Activated T-cell treated with anti-CD3 and anti-CD28 coated beads, Interleukin-2, amount 50 U/mL, for 4 hours (primary cell): Measurements from ENCODE around the gene RBBP4. TPM values are rescaled to one million over a fixed set of nuclear protein-coding genes. Genes with fewer than 3 reads are reported as not detected.

Experiments
- ATAC-seq, 2 donors: fragments of 200-7000 bp; cut with Tn5 transposase; one replicate each; pipeline ENCODE4 v1.10.0; 2021
- DNase-seq: peaks from one replicate; pipeline ENCODE4 v3.0.0-alpha.2; 2020
- H3K27me3 Mint-ChIP-seq: one replicate; pipeline ENCODE4 v1.8.0; 2021; ENCODE audit warnings: low read depth, mixed read lengths
- H3K36me3 Mint-ChIP-seq: one replicate; pipeline ENCODE4 v1.8.0; 2022; ENCODE audit warnings: mixed read lengths; ENCODE audit not compliant: insufficient read depth
- H3K4me1 Mint-ChIP-seq: one replicate; pipeline ENCODE4 v1.8.0; 2021; ENCODE audit warnings: low read depth, mixed read lengths
- H3K4me3 Mint-ChIP-seq: one replicate; pipeline ENCODE4 v1.8.0; 2021; ENCODE audit warnings: mild to moderate bottlenecking, moderate library complexity, mixed read lengths
- H3K9me3 Mint-ChIP-seq: one replicate; pipeline ENCODE4 v1.8.0; 2021; ENCODE audit warnings: mixed read lengths
- total RNA-seq, 3 donors: library from RNA; stranded (reverse); gene quantifications; one replicate each; pipeline ENCODE4 v1.2.1, GENCODE V29; 2021

RBBP4 gene
- total RNA-seq, 3 donors from 2014 or later, result 243 to 248 (median 243) TPM

GRCh38 chr1:32713081-32713480 lies 62.1 kb downstream of the RBBP4 start:
- DNase-seq (no peak), ATAC-seq (no peak)
- Mint-ChIP-seq H3K9me3 (no peaks in the 10 kb centered on the region), H3K4me1 (peaks cover 5% of the 10 kb centered on the region), H3K27me3 (peaks cover 4% of the 10 kb centered on the region), H3K36me3 (no peaks in the 10 kb centered on the region), H3K4me3 (no peak overlapping the region)

DNA sequence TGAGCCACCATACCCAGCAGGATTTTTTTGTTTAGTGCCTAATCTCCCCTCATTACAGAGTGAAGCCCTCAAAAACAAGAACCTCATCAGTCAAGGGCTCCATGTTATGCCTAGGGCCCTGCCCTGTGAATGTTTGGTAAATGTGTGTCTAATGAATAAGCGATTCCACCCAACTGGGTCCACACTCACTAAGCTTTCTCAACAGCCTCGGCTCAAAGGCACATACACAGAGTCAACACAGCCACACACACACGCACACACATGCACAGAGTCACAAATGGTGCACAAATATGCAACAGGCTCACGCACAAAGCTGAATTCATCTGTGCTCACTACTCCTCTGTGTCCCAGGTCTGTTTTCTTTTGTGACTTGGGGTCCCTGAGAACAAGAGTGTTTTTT lies 63.3 kb downstream of the RBBP4 start:
- peaks cover 5% of the 10 kb centered on the region for H3K27me3 Mint-ChIP-seq
- peaks cover 5% of the 10 kb centered on the region for H3K4me1 Mint-ChIP-seq
- ATAC-seq (no peak), DNase-seq (no peak)
- no peaks in the 10 kb centered on the region for H3K36me3 Mint-ChIP-seq
- H3K4me3 Mint-ChIP-seq, result no peak overlapping the region
- no peaks in the 10 kb centered on the region for H3K9me3 Mint-ChIP-seq

DNA sequence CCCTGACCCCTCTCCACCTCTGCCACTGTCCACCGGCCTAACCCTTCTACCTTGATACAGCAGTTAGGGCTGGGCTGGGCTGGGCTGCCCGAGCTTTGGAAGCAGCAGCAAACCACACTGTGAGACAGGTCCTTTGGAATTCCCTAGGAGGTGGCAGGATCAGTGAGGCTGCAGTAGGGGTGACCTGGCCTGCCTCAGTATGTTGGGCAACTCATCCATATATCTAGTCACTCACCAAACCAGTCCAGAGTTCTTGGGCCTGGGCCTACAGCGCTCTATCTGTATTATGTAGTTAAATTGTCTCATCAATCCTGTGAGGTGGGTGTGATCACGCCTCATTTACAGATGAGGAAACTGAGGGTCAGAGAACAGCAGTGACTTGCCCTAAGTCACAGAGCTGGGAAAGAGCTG lies 64.9 kb downstream of the RBBP4 start:
- DNase-seq, result no peak
- Mint-ChIP-seq H3K36me3 (no peaks in the 10 kb centered on the region), H3K9me3 (no peaks in the 10 kb centered on the region), H3K27me3 (peaks cover 5% of the 10 kb centered on the region), H3K4me1 (peaks cover 5% of the 10 kb centered on the region), H3K4me3 (no peak overlapping the region)
- no peak for ATAC-seq

DNA sequence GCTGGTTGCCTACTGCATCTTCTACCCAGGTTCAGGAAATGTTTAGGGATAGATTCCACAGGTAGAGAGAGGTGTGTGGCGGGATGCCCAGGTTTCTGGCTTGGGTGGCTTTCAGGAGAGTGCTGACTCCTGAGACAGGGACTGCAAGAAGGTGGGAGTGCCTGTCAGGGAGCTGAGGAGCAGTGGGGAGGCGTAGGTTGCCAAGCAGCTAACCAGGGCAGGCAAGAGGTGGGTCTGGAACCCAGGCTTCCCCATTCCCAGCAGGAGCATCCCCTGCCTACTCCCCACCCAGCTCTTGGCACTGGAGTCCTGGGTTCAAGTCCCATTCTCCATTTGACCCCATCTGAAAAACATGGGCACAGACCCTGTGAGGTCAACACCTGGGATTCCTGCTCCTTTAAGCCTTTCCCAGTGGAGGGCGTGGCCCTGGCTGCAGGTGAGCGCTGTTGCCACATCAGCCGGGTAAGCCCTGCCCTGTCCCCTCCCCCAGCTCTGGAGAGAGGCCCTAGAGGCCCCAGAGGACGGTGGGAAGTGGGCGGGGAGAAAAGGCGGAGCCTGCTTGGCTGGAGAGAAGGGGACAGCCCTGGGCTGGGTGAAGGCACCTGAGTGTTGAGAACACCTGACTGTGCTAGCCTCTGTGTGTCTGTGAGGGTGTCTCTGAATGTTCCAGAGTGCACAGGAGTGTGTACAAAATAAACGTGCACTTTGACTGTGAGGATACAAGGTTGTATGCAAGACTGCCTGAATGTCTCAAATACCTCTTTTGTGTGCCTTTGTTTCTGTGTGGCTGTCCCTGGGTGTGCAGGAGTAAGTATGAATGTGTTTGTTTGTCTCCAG lies 65.5 kb downstream of the RBBP4 start:
- peak in 1 of 2 donors; percentile 43 for ATAC-seq
- Mint-ChIP-seq H3K9me3 (no peaks in the 10 kb centered on the region), H3K4me3 (no peak overlapping the region), H3K4me1 (peaks cover 5% of the 10 kb centered on the region), H3K36me3 (no peaks in the 10 kb centered on the region), H3K27me3 (peaks cover 8% of the 10 kb centered on the region)
- DNase-seq, result no peak

DNA sequence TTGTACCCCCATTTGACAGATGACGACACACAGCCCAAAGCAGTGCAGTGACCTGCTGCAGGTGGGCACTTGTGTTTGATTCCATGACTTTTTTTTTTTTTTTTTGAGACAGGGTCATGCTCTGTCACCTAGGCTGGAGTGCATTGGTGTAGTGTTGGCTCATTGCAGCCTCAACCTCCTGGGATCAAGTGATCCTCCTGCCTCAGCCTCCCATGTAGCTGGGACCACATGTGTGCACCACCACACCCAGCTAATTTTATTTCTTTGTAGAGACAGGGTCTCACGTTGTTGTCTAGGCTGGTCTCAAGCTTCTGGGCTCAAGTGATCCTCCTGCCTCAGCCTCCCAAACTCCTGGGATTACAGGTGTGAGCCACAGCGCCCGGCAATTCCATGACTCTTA lies 66.5 kb downstream of the RBBP4 start:
- H3K4me3 Mint-ChIP-seq, result no peak overlapping the region
- H3K9me3 Mint-ChIP-seq, result no peaks in the 10 kb centered on the region
- H3K27me3 Mint-ChIP-seq, result peaks cover 14% of the 10 kb centered on the region
- DNase-seq (no peak), ATAC-seq (no peak)
- peaks cover 4% of the 10 kb centered on the region for H3K4me1 Mint-ChIP-seq
- H3K36me3 Mint-ChIP-seq, result no peaks in the 10 kb centered on the region

DNA sequence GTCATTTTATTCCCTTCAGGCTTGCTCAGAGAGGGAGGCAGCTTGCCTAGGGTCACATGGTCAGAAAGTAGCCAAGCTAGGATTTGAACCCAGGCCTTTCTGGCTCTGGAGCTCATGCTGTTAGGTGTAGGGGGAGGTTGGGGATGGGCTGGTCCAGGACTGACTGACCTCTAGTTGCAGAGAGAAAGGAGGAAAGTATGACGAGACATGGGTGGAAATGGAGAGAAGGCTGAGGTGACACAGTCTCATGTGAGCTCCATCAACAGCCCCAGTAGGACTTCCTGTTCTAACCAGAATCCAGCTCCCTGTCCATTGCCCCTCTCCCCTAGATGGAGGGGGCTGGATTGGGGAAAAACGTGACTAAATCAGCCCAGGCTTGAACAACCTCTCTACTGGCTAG lies 67.0 kb downstream of the RBBP4 start:
- peaks cover 16% of the 10 kb centered on the region for H3K27me3 Mint-ChIP-seq

GRCh38 chr1:32718527-32718926 lies 67.5 kb downstream of the RBBP4 start:
- ATAC-seq, result no peak
- Mint-ChIP-seq H3K4me3 (no peak overlapping the region), H3K4me1 (peaks cover 4% of the 10 kb centered on the region), H3K36me3 (no peaks in the 10 kb centered on the region), H3K9me3 (no peaks in the 10 kb centered on the region), H3K27me3 (peaks cover 15% of the 10 kb centered on the region)
- no peak for DNase-seq

More for the DNA sequence above, 67.0 kb downstream of the RBBP4 start:
- H3K9me3 Mint-ChIP-seq, result no peaks in the 10 kb centered on the region
- no peaks in the 10 kb centered on the region for H3K36me3 Mint-ChIP-seq
- ATAC-seq (no peak), DNase-seq (no peak)
- H3K4me1 Mint-ChIP-seq, result peaks cover 4% of the 10 kb centered on the region
- no peak overlapping the region for H3K4me3 Mint-ChIP-seq

DNA sequence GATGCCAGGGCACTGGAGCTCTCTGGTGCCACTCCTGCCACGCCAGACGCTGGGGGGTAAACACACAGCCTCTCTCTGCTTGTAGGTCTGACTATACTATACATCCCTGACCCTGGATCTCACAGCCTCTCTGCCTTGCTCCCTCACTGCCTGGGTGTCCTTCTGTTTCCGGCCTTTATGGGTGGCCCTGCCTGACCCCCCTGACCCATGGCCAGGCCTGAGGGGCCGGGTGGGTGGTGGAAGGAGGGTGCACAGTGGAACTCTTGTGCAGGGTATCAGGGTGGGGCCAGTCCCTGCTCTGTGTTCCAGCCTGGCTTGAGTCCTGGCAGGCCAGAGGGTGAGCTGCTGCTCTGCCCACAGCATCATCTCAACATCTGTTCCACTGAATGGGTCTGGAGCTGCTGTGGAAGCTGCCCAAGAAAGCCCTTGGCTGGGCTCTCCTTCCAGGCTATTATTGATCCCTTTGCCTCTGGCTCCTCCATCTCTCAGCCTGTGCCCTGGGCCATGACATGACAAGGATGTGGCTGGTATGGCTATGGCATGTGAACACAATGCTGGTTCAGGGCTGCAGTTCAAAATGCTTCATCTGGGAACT lies 68.8 kb downstream of the RBBP4 start:
- ATAC-seq (no peak), DNase-seq (no peak)
- H3K4me1 Mint-ChIP-seq, result peaks cover 4% of the 10 kb centered on the region
- H3K36me3 Mint-ChIP-seq, result no peaks in the 10 kb centered on the region
- no peaks in the 10 kb centered on the region for H3K9me3 Mint-ChIP-seq
- H3K4me3 Mint-ChIP-seq, result no peak overlapping the region
- H3K27me3 Mint-ChIP-seq, result peaks cover 15% of the 10 kb centered on the region

GRCh38 chr1:32724678-32725614 lies 73.9 kb downstream of the RBBP4 start:
- DNase-seq, result no peak
- ATAC-seq, result peak; percentile 75 to 84
- peaks cover 9% of the 10 kb centered on the region for H3K4me1 Mint-ChIP-seq
- no peak overlapping the region for H3K4me3 Mint-ChIP-seq
- peaks cover 16% of the 10 kb centered on the region for H3K27me3 Mint-ChIP-seq
- no peaks in the 10 kb centered on the region for H3K9me3 Mint-ChIP-seq
- H3K36me3 Mint-ChIP-seq, result no peaks in the 10 kb centered on the region

DNA sequence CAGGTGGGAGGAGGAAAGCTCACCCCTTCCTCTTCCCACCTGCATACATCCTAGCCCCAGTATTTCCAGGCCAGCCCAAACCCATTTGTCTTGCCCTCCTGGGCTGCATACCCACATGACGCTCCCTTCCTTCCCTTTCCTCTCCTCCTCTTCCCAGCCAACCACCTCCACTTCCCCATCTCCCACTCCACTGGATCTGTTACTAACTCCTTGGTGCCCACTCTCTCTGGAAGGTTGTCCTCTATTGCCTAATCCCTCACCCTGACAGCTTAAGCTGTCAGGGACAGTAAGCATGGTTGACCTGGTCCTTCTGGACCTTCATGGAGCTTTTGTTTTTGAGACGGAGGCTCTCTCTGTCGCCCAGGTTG lies 74.6 kb downstream of the RBBP4 start:
- Mint-ChIP-seq H3K36me3 (no peaks in the 10 kb centered on the region), H3K4me3 (no peak overlapping the region), H3K27me3 (peaks cover 16% of the 10 kb centered on the region), H3K9me3 (no peaks in the 10 kb centered on the region), H3K4me1 (peaks cover 9% of the 10 kb centered on the region)
- DNase-seq (no peak), ATAC-seq (no peak)

- Mint-ChIP-seq H3K36me3 (no peaks in the 10 kb centered on the region), H3K4me3 (no peak overlapping the region), H3K9me3 (no peaks in the 10 kb centered on the region), H3K27me3 (peaks cover 7% of the 10 kb centered on the region), H3K4me1 (peaks cover 16% of the 10 kb centered on the region)
- ATAC-seq (no peak), DNase-seq (no peak)
These were observed 76.9 kb downstream of the RBBP4 start for GRCh38 chr1:32727876-32728275.

DNA sequence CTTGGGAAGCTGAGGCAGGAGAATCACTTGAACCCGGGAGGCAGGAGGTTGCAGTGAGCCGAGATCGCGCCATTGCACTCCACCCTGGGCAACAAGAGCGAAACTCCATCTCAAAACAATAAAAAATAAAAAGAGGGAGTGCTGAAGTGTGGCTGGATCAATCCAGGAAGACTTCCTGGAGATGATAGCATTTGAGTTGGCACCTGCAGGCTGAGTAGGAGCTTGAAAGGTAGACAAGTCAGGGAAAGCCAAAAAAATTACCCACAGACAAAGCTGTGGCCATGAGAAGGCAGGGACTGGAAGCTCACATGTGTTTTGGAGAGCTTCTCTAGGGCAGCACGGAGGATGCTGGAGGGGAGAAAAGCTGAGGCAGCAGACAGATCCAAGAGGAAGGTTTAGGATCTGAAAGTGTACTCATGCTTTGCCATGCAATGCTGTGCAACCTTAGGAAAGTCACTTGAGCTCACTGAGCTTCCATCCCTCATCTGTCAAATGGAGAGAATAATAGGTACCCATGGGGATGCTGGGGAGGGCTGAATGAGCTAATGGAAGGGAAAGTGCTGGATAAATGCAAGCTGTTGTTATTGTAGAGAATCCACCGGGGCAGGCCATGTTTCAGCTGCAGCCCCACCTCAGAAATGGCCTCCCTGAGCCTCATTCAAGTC lies 77.5 kb downstream of the RBBP4 start:
- H3K36me3 Mint-ChIP-seq, result no peaks in the 10 kb centered on the region
- DNase-seq, result no peak

DNA sequence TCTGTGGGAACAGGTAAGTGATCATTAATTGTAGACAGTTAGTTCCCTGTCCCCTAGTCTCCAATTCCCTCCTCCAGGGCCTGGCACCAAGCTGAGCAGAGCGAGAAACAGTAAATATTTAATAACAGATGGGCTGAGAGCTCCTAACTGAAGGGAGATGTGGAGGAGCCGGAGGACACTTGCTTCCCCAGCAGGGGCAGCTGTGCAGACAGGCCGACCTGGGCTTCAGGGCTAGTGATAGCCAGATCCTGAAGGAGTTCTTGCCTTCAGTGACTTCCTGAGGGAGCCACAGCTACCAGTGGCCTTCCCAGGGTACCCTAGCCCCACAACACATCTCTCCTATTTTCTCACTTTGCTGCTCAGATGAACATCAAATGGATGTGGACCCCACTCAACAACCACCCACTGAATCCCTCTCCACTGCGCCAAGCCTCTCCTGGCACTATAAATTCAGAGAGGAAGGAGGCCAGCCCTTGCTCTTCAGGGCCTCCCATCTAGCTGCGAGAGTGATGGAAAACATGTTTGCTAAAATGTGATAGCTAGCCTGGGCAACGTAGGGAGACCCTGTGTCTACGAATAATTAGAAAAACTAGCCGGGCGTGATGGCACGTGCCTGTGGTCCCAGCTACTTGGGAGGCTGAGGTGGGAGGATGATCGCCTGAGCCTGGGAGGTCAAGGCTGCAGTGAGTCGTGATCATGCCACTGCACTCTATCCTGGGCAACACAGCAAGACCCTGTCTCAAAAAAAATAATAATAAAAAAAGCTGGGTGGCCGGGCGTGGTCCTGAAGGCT lies 78.4 kb downstream of the RBBP4 start:
- Mint-ChIP-seq H3K9me3 (no peaks in the 10 kb centered on the region), H3K4me1 (peaks cover 16% of the 10 kb centered on the region), H3K27me3 (peaks cover 6% of the 10 kb centered on the region), H3K4me3 (no peak overlapping the region), H3K36me3 (no peaks in the 10 kb centered on the region)
- no peak for DNase-seq
- ATAC-seq, result no peak

More for the DNA sequence above, 77.5 kb downstream of the RBBP4 start:
- ATAC-seq, result no peak
- H3K4me3 Mint-ChIP-seq, result no peak overlapping the region
- no peaks in the 10 kb centered on the region for H3K9me3 Mint-ChIP-seq
- peaks cover 6% of the 10 kb centered on the region for H3K27me3 Mint-ChIP-seq
- H3K4me1 Mint-ChIP-seq, result peaks cover 16% of the 10 kb centered on the region
